GM20431 (cell line): Measurements from ENCODE around the gene WDR72.

Experiments
- in situ Hi-C: fragments of 300-500 bp; cut with MseI, MboI; formaldehyde crosslinking; loops from one replicate; pipeline ENCODE4 v1.15.0; 2020; ENCODE audit warnings: low sequenced_read_pairs; ENCODE audit not compliant: unreplicated experiment

The WDR72 gene

GRCh38 chr15:53472883-53473282 lies 286.6 kb downstream of the WDR72 start:
- in situ Hi-C loops, result no loop called here

- in situ Hi-C loops, result no loop called here
These were observed 287.3 kb downstream of the WDR72 start for GRCh38 chr15:53472210-53472609.

GRCh38 chr15:53470743-53471142 lies 288.7 kb downstream of the WDR72 start:
- in situ Hi-C loops, result no loop called here

- in situ Hi-C loops, result no loop called here
These were observed 290.0 kb downstream of the WDR72 start for GRCh38 chr15:53469422-53469821.
